Naive thymus-derived CD8-positive, alpha-beta T cell (primary cell): ENCODE measurements around the gene ZNF773. TPM values are rescaled to one million over a fixed set of nuclear protein-coding genes. Genes with fewer than 3 reads are reported as not detected.

ENCODE experiments used
- polyA plus RNA-seq, 3 donors: library from polyadenylated mRNA; unstranded; fragments of 300-500 nt; fragmentation: Illumina TruSeq; gene quantifications; one replicate each; pipeline ENCODE4 v1.2.3, GENCODE V29; 2021
- total RNA-seq, 8 experiments: library from RNA in 2 of 8; stranded (reverse) in 2 of 8; gene quantifications; one replicate each; pipeline ENCODE4 v1.2.3 and lab custom pipeline; 2021 to 2026

Gene ZNF773
- total and polyA plus RNA-seq, 5 experiments from 2014 or later = 8.7 to 30.9 (median 18.6) TPM

Other genes starting within 250 kb of the ZNF773 start
- 10 to 100 TPM; 74.4 to 85.3 TPM for gene ZNF460, start 219.5 kb upstream of the ZNF773 start, total RNA-seq
- 1 to 10 TPM; 5.4 to 9.4 (median 6.0) TPM for gene ZNF460, start 219.5 kb upstream of the ZNF773 start, polyA plus RNA-seq
- gene ZNF543, start 179.5 kb upstream of the ZNF773 start, total RNA-seq = 10 to 100 TPM; 13.1 to 13.7 TPM
- gene ZNF543, start 179.5 kb upstream of the ZNF773 start, polyA plus RNA-seq = 1 to 10 TPM in 2 of 3 donors, under 1 TPM in 1; 0.98 to 6.4 (median 2.7) TPM
- gene ZNF304, start 148.7 kb upstream of the ZNF773 start, total RNA-seq = 10 to 100 TPM; 17.2 TPM
- gene ZNF304, start 148.7 kb upstream of the ZNF773 start, polyA plus RNA-seq = 1 to 10 TPM; 1.5 to 3.3 (median 1.7) TPM
- gene TRAPPC2B, start 136.4 kb upstream of the ZNF773 start, total RNA-seq = 10 to 100 TPM; 12.2 to 15.6 TPM
- gene TRAPPC2B, start 136.4 kb upstream of the ZNF773 start, polyA plus RNA-seq = 10 to 100 TPM; 15.0 to 20.5 (median 19.1) TPM
- gene ZNF547, start 136.4 kb upstream of the ZNF773 start, total RNA-seq = 1 to 10 TPM; 7.3 to 7.4 TPM
- gene ZNF547, start 136.4 kb upstream of the ZNF773 start, polyA plus RNA-seq = 1 to 10 TPM in 1 of 3 donors, under 1 TPM in 2; 0.28 to 1.2 (median 0.34) TPM
- gene ZNF548, start 110.1 kb upstream of the ZNF773 start, total RNA-seq = 10 to 100 TPM; 91.9 to 96.6 TPM
- 10 to 100 TPM; 11.8 to 16.5 (median 12.2) TPM for gene ZNF548, start 110.1 kb upstream of the ZNF773 start, polyA plus RNA-seq
- 10 to 100 TPM; 23.9 to 27.1 TPM for gene ZNF17, start 88.8 kb upstream of the ZNF773 start, total RNA-seq
- 1 to 10 TPM; 2.9 to 5.8 (median 4.5) TPM for gene ZNF17, start 88.8 kb upstream of the ZNF773 start, polyA plus RNA-seq
- 10 to 100 TPM; 19.4 to 20.3 TPM for gene ZNF749, start 64.6 kb upstream of the ZNF773 start, total RNA-seq
- gene ZNF749, start 64.6 kb upstream of the ZNF773 start, polyA plus RNA-seq = 10 to 100 TPM in 2 of 3 donors, 1 to 10 TPM in 1; 8.6 to 35.4 (median 22.2) TPM
- 1 to 10 TPM; 1.4 to 2.2 TPM for gene VN1R1, start 42.8 kb upstream of the ZNF773 start, total RNA-seq
- under 1 TPM; 0.17 to 0.32 (median 0.20) TPM for gene VN1R1, start 42.8 kb upstream of the ZNF773 start, polyA plus RNA-seq
- gene ZNF772, start 22.4 kb upstream of the ZNF773 start, total RNA-seq = 10 to 100 TPM; 20.9 to 23.8 TPM
- 1 to 10 TPM; 2.6 to 3.4 (median 2.9) TPM for gene ZNF772, start 22.4 kb upstream of the ZNF773 start, polyA plus RNA-seq
- 10 to 100 TPM; 29.2 to 31.2 TPM for gene ZNF419, start 12.2 kb upstream of the ZNF773 start, total RNA-seq
- gene ZNF419, start 12.2 kb upstream of the ZNF773 start, polyA plus RNA-seq = 10 to 100 TPM in 1 of 3 donors, 1 to 10 TPM in 2; 5.6 to 12.3 (median 5.8) TPM
- 10 to 100 TPM; 24.7 to 25.5 TPM for gene ZNF549, start 27.4 kb downstream of the ZNF773 start, total RNA-seq
- gene ZNF549, start 27.4 kb downstream of the ZNF773 start, polyA plus RNA-seq = 1 to 10 TPM; 6.3 to 9.1 (median 8.6) TPM
- gene ZNF550, start 59.9 kb downstream of the ZNF773 start, total RNA-seq = 10 to 100 TPM; 49.5 to 51.1 TPM
- gene ZNF550, start 59.9 kb downstream of the ZNF773 start, polyA plus RNA-seq = 10 to 100 TPM in 1 of 3 donors, 1 to 10 TPM in 2; 4.1 to 17.8 (median 6.1) TPM
- 10 to 100 TPM; 14.4 to 16.0 TPM for gene ZNF416, start 79.0 kb downstream of the ZNF773 start, total RNA-seq
- 1 to 10 TPM; 4.1 to 7.6 (median 4.3) TPM for gene ZNF416, start 79.0 kb downstream of the ZNF773 start, polyA plus RNA-seq
- 10 to 100 TPM; 23.9 to 24.9 TPM for gene ZIK1, start 84.2 kb downstream of the ZNF773 start, total RNA-seq
- 10 to 100 TPM in 1 of 3 donors, 1 to 10 TPM in 2; 4.2 to 11.4 (median 7.9) TPM for gene ZIK1, start 84.2 kb downstream of the ZNF773 start, polyA plus RNA-seq
- 10 to 100 TPM; 11.6 to 14.2 TPM for gene ZNF530, start 99.9 kb downstream of the ZNF773 start, total RNA-seq
- gene ZNF530, start 99.9 kb downstream of the ZNF773 start, polyA plus RNA-seq = 1 to 10 TPM in 2 of 3 donors, under 1 TPM in 1; 0.98 to 5.6 (median 5.4) TPM
- 10 to 100 TPM; 45.6 to 48.1 TPM for gene ZNF134, start 114.3 kb downstream of the ZNF773 start, total RNA-seq
- gene ZNF134, start 114.3 kb downstream of the ZNF773 start, polyA plus RNA-seq = 10 to 100 TPM in 2 of 3 donors, 1 to 10 TPM in 1; 9.6 to 15.1 (median 13.7) TPM
- 10 to 100 TPM; 49.9 to 56.6 TPM for gene ZNF211, start 133.2 kb downstream of the ZNF773 start, total RNA-seq
- 10 to 100 TPM; 13.5 to 18.5 (median 15.5) TPM for gene ZNF211, start 133.2 kb downstream of the ZNF773 start, polyA plus RNA-seq
- gene ZSCAN4, start 169.0 kb downstream of the ZNF773 start, total RNA-seq = not detected
- not detected for gene ZSCAN4, start 169.0 kb downstream of the ZNF773 start, polyA plus RNA-seq
- 10 to 100 TPM; 24.7 to 28.1 TPM for gene ZNF551, start 182.0 kb downstream of the ZNF773 start, total RNA-seq
- 10 to 100 TPM in 2 of 3 donors, 1 to 10 TPM in 1; 8.1 to 10.5 (median 10.3) TPM for gene ZNF551, start 182.0 kb downstream of the ZNF773 start, polyA plus RNA-seq
- 10 to 100 TPM; 60.5 to 60.6 TPM for gene ZNF154, start 209.3 kb downstream of the ZNF773 start, total RNA-seq
- 1 to 10 TPM; 1.1 to 2.4 (median 1.2) TPM for gene ZNF154, start 209.3 kb downstream of the ZNF773 start, polyA plus RNA-seq
- gene ZNF671, start 227.7 kb downstream of the ZNF773 start, total RNA-seq = 10 to 100 TPM; 46.0 to 46.8 TPM
- 10 to 100 TPM; 17.2 to 28.0 (median 24.7) TPM for gene ZNF671, start 227.7 kb downstream of the ZNF773 start, polyA plus RNA-seq
- 10 to 100 TPM; 42.9 to 52.0 TPM for gene ZNF776, start 246.9 kb downstream of the ZNF773 start, total RNA-seq
- 10 to 100 TPM in 1 of 3 donors, 1 to 10 TPM in 2; 8.2 to 11.9 (median 8.4) TPM for gene ZNF776, start 246.9 kb downstream of the ZNF773 start, polyA plus RNA-seq